Measurements from ENCODE around the gene DRD4.

GRCh38 chr11:650482-650881, 13.4 kb downstream of the DRD4 start:
- TF ChIP-seq CTCF (optimal IDR thresholded peaks at IDR 0.05 in 1 of 3, IDR thresholded peaks at IDR 0.05 in 1 of 3, conservative IDR thresholded peaks at IDR 0.05 in 1 of 3; ENCODE audit: extremely low read depth in 1 of 3, insufficient read depth in 2 of 3, low read length in 3 of 3): no peak
- TF ChIP-seq EZH2 (IDR thresholded peaks at IDR 0.05; ENCODE audit: low read length): no peak
